D721Med (cell line): ENCODE data around the gene ADARB2.
"Not testable (repeated sequence)": the region's sequence is repeated elsewhere in the genome, so short reads cannot be mapped to it uniquely, and the experiment has no call there.

ENCODE experiments used
- DNase-seq: peaks from one replicate; pipeline ENCODE4 v3.0.0; 2011; ENCODE audit warnings: low spot score; ENCODE audit not compliant: insufficient read length
- FAIRE-seq: peaks from 2 replicates; lab custom pipeline; 2011; peaks lifted over from hg19 to GRCh38; lab: Jason Lieb, UNC
- CTCF ChIP-seq: IDR thresholded peaks from 2 replicates; pipeline ENCODE4 v1.5.1; 2012; ENCODE audit warnings: mild to moderate bottlenecking, control low read depth; ENCODE audit not compliant: insufficient read depth; ENCODE audit errors: missing control alignments

Gene ADARB2

DNA sequence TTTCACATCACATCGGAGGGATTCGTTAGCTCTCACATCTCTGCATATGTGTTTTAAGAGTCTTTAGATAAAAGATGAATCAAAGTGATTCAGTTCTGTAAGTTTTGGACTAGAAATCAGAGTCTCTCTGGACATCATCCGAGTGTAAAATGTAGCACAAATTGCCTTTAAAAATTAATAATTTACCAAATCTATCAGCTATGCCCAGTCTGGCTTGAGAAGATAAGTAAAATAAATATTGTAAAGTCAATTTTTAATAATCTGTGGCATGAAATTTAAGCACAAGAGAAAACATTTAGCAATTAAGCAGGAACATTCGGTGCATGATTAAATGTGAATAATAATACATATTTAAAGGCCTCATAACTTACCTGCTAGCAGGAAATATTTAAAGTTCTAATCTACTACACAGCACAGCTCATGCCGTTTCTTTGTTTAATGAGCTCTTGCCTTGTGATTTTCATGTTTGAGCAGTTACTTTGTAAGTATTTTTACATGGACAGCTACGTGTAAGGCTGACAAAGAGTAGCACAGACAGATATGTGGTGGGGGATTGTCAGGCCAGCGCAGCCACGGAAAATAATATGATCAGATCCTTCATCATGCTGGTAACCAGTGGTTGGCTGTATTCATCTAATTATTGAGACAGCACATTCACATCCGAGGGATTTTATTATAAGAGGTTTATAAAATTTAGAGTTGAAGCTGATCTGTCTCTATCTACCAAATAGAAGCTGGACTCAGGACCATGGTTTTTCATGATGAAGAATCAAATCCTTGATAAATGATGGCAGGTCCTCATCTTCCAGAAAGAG lies 317.3 kb downstream of the ADARB2 start:
- FAIRE-seq (no peak), DNase-seq (no peak)
- no peak for TF ChIP-seq CTCF

GRCh38 chr10:1418031-1418550 lies 319.2 kb downstream of the ADARB2 start:
- DNase-seq (no peak), FAIRE-seq (no peak)
- TF ChIP-seq CTCF: no peak

DNA sequence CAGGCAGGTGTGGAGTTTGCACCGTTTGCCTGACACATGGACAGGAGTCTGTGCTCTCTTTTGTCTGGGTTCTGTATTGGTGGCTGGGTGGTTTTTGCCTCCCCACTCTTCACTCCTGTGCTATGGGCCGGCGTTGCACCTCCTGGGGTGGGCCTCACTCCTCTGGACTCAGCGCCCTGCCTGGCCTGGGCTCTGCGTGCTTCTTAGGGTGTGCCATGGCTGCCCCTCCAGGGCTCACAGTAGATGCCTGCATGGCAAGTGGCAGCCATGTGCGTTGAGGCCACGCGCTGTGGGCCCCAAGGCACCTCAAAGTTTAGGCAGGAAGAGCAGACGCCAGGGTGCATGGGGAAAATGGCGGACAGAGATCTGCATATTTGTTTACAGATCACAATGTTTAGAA lies 319.8 kb downstream of the ADARB2 start:
- FAIRE-seq: no peak
- TF ChIP-seq CTCF: no peak
- no peak for DNase-seq

- no peak for TF ChIP-seq CTCF
- DNase-seq (no peak), FAIRE-seq (no peak)
Measured at GRCh38 chr10:1416456-1417037, 320.8 kb downstream of the ADARB2 start.

DNA sequence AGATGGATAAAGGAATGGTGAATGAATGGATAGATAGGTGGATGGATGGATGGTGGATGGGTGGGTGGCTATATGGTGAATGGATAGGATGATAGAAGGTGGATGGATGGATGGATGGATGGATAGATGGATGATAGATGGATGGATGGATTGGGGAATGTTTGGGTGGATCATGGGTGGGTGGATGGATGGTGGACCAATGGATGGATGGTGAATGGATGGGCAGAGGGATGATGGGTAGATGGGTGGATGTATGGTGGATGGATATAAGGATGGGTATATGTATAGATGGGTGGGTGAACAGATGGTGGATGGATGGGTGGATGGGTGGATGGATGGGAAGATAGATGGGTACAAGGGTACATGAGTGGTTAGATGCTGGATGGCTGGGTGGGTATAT lies 322.4 kb downstream of the ADARB2 start:
- TF ChIP-seq CTCF: no peak
- FAIRE-seq: no peak
- DNase-seq: no peak

GRCh38 chr10:1414346-1414745 lies 323.0 kb downstream of the ADARB2 start:
- DNase-seq, FAIRE-seq: not testable (repeated sequence)

GRCh38 chr10:1413823-1414222 lies 323.5 kb downstream of the ADARB2 start:
- TF ChIP-seq CTCF: no peak
- no peak for DNase-seq
- no peak for FAIRE-seq
